Measurements from ENCODE around the gene ACSF3.
"Not testable (repeated sequence)": the region's sequence is repeated elsewhere in the genome, so short reads cannot be mapped to it uniquely, and the experiment has no call there.

The ACSF3 gene

DNA sequence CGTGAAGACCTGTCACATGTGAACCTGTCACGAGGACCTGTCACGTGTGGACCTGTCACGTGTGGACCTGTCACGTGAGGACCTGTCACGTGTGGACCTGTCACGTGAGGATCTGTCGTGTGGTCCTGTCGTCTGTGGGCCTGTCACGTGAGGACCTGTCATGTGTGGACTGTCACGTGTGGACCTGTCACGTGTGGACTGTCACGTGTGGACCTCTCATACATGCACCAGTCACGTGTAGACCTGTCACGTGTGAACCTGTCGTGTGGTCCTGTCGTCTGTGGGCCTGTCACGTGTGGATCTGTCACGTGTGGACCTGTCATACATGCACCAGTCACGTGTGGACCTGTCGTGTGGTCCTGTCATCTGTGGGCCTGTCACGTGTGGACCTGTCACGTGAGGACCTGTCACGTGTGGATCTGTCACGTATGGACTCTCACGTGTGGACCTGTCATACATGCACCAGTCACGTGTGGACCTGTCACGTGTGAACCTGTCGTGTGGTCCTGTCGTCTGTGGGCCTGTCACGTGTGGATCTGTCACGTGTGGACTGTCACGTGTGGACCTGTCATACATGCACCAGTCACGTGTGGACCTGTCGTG is 19.5 kb upstream of the ACSF3 start:
- not testable (repeated sequence) for DNase-seq

GRCh38 chr16:89074803-89075688 is 18.6 kb upstream of the ACSF3 start:
- DNase-seq: no peak

DNA sequence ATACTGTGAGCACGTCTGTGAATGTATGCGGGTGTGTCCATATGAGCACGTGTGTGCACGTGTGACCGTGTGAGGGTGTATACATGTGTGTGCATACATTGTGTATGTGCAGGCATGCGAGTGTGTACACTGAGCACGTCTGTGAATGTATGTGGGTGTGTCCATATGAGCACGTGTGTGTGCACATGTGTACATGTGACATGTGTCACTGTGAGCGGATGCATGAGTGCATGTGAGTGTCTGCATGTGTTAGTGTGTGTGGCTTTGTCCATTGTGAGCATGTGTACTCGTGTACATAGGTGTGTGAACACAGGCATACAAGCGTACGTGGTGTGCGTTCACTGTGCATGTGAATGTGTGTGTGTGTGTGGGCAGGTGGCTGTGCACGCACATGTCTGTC is 17.5 kb upstream of the ACSF3 start:
- no peak for DNase-seq

GRCh38 chr16:89077076-89077475 is 16.6 kb upstream of the ACSF3 start:
- no peak for DNase-seq

GRCh38 chr16:89078172-89078571 is 15.5 kb upstream of the ACSF3 start:
- DNase-seq: no peak

DNA sequence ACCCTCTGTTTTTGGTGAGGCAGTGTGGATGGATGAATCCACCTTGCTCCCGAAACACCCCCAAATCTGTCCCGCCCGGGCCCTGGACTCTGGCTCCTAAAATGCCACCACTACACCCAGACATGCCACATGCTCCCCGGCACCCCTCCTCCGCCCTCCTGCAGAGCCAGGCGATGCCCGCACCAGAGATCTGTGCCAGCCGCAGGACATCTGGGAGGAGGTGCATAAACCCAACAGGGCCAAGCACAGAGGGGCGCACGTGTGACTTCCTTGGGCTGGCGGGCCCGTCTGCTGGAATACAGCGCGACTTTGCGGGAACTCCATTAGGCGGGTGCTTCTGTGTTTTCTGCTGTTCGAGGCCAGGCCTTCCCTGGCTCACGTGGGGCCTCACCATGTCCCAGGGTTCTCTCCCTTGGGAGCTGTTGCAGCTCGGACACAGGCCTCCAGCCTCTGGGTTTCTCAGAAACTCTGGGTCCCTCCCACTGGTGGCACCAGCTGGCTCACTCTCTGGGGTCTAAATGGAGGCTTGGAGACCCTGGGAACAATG is 14.1 kb upstream of the ACSF3 start:
- no peak for DNase-seq

DNA sequence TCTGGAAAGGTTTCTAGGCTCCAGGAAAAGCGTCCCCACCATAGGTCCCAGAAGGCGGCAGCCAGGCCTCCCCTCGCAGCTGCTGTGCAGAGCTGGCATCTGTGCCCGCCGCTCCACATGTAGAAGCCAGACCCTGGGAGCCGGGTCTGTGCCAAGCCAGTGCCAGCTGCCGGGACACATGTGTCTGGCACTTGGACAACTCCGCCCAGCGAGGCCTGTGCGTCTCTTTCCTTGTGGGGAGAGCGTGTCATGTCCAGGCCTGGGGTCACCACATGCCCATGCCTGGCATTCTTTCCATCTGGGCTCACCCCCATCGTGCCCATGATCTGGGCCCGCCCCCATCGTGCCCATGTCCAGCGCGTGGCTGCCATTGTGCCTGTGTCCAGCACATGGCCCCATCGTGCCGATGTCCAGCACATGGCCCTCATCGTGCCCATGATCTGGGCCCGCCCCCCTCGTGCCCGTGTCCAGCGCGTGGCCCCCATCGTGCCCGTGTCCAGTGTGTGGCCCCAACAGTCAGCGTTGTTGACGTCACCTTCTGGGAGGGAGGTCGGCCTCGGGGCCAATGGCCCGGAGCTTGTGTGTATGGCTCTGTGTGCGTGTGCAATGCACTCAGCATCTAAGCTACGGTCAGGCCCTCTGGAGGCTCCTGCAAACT is 13.3 kb upstream of the ACSF3 start:
- DNase-seq: no peak

GRCh38 chr16:89081556-89081955 is 12.1 kb upstream of the ACSF3 start:
- DNase-seq: no peak

DNA sequence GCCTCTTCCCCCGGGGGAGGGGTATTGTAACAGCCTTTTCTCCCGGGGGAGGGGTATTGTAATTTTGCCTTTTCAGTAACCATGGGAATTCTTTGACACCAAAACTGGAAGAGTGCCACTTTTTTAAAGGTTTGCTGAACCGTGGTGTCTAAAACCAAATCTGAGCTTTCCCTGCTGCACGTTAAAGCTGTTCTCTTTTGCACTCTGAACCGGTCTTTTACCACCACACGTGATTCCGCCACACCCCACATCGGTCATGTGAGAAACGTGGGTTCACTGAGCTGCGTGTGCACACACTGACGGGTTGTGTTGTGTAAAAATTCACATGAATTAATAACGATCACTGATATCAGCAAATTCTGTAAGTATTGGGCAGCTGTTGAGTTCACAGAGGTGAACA is 9.2 kb upstream of the ACSF3 start:
- no peak for DNase-seq

GRCh38 chr16:89084814-89085612 is 8.6 kb upstream of the ACSF3 start:
- no peak for DNase-seq

GRCh38 chr16:89085755-89086154 is 7.9 kb upstream of the ACSF3 start:
- no peak for DNase-seq

GRCh38 chr16:89087922-89088497 is 5.6 kb upstream of the ACSF3 start:
- no peak for DNase-seq

DNA sequence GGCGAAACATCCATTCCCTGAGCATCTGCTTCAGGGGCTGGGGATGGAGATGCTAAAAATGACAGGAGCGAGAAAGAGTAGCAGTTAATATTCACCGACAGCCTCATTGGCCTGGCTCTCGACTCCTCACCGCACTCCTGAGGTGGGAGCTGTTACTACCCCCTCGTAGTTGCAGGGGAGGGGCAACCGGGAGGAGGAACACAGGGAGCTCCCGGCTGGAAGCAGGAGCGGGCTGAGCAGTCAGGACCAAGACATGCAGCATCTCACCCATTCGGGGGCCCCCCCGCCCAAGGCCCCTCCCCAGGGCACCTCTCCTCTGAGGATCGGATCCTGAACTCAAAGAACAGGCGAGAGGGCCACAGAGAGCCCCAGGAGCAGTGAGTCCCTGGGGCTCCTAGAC is 4.5 kb upstream of the ACSF3 start:
- DNase-seq: no peak

DNA sequence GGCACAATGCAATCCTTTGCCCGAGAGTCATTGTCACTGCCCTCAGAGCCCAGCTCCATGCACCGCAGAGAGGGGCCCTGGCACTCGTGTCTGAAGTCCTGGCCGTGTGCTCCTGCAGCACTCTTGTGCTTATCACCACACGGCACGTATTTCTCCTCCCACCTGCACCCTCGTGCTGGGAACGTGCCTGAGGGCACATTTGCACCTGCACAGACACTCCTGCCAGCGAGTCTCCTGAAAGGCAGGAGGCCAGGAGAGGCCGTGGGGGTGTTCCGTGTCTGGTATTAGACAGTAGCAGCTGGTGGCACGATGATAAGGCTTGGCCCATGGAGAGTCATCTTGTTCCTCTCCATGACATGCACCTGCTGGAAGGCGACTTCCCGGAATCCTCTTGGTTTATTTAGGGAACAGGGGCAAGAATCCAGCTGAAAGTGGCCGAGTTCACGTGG is 3.4 kb upstream of the ACSF3 start:
- DNase-seq: no peak

DNA sequence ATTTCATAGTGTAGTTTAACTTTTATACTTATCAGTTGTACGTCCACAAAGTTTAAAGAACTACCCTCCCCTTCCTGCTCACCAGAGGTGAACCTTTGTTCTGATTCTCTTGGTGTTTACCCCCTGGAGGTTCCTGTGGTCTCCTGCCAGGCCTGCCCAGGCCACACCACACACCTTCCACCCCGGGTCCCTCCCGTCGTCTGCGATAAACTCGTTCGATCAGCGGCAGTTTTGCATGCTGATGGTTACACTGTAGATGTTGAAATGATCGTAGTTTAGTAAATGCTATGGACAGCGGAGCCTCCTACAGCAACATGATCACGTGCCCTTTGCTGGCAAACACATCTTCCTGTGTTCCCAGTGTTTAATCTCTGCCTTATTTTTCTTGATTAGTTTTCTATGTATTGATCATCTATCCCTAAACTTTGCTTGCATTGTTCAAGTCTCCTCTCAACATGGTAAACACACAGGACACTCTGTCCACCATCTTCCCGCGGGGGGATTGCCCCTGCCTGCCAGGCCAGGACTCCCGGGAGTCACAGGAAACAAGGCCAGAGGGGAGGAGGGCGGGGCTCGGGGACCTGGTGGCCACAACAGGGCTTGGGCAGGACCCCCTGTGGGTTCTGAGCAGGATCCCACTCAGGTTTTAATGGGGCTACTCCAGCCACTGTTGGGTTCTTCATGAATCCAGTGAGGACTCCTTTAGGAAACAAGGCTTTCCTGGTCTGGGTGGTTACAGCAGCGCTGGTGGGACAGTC is 2.8 kb upstream of the ACSF3 start:
- no peak for DNase-seq

DNA sequence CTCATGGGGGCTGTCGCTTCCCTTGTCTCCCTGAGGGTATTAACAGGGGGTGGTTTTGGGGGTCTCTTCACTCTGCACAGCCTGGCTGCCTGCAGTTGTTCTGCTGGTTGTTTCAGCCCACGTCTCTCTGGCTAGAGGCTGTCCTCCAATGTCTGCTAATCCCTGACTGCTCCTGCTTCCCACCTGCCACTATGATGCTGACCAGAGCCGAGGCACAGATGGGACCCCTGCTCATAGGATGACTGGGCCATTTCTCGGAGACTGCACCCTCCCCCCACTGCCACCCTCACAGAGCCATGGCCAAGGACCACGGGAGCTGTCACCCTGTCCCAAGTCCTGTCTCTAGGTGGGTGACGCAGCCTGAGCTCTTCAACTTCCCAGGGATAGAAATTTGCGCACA is 1.6 kb upstream of the ACSF3 start:
- DNase-seq: no peak

DNA sequence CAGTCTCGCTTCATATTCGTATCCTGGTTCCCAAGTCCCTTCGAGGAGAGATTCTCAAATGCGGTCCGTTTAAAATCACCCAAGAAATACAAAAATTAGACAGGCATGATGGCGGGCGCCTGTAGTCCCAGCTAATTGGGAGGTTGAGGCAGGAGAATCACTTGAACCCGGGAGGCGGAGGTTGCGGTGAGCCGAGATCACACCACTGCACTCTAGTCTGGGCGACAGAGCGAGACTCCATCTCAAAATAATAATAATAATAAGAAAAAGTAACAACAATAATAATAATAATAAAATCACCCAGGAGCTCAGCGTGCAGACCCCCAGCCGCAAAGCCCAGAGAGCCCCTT is 425 bp upstream of the ACSF3 start:
- not testable (repeated sequence) for DNase-seq

- no peak for DNase-seq
These were observed 714 bp downstream of the ACSF3 start for GRCh38 chr16:89094252-89094879.

DNA sequence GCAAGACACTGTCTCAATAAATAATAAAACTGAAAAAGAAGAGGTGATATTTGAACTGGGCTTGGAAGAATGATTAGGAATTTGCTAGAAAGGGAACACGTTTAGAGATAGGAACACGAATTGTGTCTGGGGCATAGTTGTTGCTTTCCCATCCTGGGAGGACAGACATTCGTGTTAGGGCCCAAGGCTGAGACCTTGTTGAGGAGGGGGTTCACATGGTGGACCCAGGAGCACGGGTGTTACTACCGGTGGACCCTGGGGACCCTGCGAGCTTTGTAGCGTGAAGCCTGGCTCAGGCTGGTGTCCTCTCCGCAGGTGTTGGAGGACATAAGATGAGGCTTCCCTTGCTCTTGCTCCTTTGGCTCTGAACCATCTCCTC is 1.2 kb downstream of the ACSF3 start:
- DNase-seq: no peak

DNA sequence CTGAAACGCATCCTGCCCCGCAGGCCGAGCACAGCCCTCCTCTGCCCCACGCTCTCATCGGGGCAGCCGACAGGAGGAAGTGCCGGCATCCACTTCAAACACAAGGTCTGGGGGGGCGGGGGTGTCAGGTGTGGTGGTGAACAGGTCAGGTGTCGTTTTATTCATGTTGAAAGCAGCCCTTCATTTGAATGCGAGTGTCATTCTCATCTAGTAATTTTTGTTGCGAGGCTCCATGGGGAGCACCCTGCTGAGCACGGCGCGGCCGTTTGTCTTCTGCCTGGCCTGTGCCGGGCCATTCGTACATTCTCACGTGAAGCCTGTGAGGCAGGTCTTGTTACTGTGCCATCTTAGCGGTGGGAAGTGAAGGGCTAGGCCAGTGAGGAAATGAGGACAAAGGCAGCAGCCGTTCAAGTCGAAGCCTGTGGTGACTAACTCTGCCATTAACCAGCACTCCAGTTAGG is 1.9 kb downstream of the ACSF3 start:
- DNase-seq: no peak

- no peak for DNase-seq
These were observed 2.5 kb downstream of the ACSF3 start for GRCh38 chr16:89096042-89096717.
